ENCODE measurements around the gene TMEM151A.
A peak's percentile ranks its signal among the peaks of the same experiment; 100 is the strongest.
"Not testable (repeated sequence)": the region's sequence is repeated elsewhere in the genome, so short reads cannot be mapped to it uniquely, and the experiment has no call there.

The TMEM151A gene

GRCh38 chr11:66320289-66320688 lies 28.6 kb downstream of the TMEM151A start:
- not testable (repeated sequence) for DNase-seq (ENCODE audit: extremely low read depth in 1 of 2, low read depth in 1 of 2)

GRCh38 chr11:66320748-66321147 lies 29.1 kb downstream of the TMEM151A start:
- not testable (repeated sequence) for DNase-seq (ENCODE audit: extremely low read depth in 1 of 2, low read depth in 1 of 2)

GRCh38 chr11:66321606-66322005 lies 29.9 kb downstream of the TMEM151A start:
- no peak for DNase-seq (ENCODE audit: extremely low read depth in 1 of 2, low read depth in 1 of 2)

GRCh38 chr11:66322732-66323427 lies 31.2 kb downstream of the TMEM151A start:
- DNase-seq (ENCODE audit: extremely low read depth in 1 of 2, low read depth in 1 of 2): no peak

- no peak for DNase-seq (ENCODE audit: extremely low read depth in 1 of 2, low read depth in 1 of 2)
Observed at GRCh38 chr11:66323684-66324083, 32.0 kb downstream of the TMEM151A start.

- no peak for DNase-seq (ENCODE audit: extremely low read depth in 1 of 2, low read depth in 1 of 2)
Observed at GRCh38 chr11:66324664-66325063, 33.0 kb downstream of the TMEM151A start.

DNA sequence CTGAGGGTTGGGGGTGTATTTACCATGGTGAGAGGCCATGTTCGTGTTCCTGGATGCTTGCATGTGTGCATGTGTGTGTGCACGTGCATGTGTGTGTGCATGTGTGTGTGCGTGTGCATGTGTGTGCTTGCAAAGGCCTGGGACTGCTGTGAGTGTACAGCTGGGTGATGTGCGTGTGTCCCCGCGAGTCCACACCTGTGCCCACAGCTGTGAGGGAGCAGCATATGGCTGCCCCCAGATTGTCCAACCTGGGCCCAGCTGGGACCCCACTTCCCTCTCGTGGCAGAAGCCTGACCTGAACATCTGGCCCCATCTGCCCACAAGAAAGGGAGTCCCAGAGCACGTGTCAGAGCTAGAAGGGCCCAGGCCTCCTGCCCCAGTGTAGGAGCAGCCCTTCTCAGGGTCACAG lies 33.6 kb downstream of the TMEM151A start:
- DNase-seq (ENCODE audit: extremely low read depth in 1 of 2, low read depth in 1 of 2): no peak

DNA sequence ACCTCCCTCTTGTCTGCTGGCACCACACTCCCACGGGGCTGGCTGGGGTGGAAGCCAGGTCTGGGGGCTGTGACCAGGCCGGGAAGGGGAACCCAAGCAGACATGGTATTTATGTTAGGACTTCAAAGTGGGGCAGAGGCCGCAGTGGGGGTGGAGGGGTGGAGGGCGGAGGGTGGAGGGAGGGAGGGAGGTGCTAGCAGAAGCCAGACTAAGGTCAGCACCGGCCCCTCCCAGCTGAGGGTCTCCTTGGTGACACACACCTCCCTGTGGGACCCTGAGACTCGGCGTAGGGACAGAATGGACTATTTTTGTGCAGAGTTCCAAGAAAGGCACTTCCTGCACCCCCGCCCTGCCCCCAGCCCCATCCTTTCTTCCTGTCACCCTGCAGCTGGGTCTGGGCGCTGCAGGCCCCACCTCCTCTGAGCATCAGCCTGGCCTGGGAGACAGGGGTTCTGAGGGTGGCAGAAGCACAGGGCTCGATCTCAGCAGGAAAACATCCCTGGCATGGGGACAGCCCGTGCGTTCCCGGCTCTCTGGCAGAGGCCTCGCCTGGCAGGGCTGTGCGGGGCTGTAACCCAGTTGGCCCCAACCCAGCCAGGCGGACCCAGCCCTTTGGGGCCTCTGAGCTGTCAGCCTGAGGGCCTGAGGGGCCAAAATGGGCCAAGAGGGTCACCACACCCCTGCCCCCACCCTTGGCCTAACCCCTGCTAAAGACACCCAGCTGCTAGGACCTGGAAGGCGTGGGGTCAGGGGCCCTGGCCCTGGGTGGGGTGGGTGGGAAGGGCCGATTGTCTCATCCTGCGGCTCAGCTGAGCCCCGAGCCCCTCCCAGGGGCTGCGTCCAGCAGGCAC lies 34.8 kb downstream of the TMEM151A start:
- DNase-seq (ENCODE audit: extremely low read depth in 1 of 2, low read depth in 1 of 2): no peak

GRCh38 chr11:66327171-66328030 lies 35.7 kb downstream of the TMEM151A start:
- DNase-seq (ENCODE audit: extremely low read depth in 1 of 2, low read depth in 1 of 2): no peak

DNA sequence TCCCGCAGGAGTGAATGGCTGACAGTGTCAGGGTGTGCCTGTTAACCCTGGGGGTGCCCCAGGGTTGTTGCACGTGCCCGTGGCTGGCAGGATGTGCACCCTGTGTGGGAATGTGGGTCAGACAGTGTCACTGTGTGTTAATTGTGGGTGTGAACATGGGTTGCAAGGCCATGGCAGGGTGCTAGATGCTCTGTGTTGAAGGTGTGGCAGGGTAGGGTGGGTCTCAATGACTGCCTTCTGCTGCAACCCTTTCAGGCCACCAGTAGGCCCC lies 36.3 kb downstream of the TMEM151A start:
- no peak for DNase-seq (ENCODE audit: extremely low read depth in 1 of 2, low read depth in 1 of 2)

GRCh38 chr11:66328302-66329144 lies 36.8 kb downstream of the TMEM151A start:
- peak; percentile 64 to 70 for DNase-seq (ENCODE audit: extremely low read depth in 1 of 2, low read depth in 1 of 2)

DNA sequence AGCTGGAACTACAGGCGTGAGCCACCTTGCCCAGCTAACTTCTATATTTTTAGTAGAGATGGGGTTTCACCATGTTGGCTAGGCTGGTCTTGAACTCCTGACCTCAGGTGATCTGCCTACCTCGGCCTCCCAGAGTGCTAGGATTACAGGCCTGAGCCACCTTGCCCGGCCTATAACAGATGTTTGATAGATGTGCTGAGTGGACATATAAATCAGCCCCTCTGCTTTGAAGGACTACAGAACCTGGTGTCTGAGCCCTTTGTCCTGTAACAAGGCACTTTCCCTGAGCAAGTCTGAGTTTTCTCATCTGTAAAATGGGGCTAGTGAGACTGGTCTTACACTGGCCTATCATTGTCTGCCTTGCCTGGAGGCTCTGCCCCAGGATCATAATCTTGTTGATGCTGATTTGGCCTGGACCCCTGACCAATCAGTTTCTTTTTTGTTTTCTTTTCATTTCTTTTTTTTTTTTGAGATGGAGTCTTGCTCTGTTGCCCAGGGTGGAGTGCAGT lies 37.5 kb downstream of the TMEM151A start:
- no peak for DNase-seq (ENCODE audit: extremely low read depth in 1 of 2, low read depth in 1 of 2)

DNA sequence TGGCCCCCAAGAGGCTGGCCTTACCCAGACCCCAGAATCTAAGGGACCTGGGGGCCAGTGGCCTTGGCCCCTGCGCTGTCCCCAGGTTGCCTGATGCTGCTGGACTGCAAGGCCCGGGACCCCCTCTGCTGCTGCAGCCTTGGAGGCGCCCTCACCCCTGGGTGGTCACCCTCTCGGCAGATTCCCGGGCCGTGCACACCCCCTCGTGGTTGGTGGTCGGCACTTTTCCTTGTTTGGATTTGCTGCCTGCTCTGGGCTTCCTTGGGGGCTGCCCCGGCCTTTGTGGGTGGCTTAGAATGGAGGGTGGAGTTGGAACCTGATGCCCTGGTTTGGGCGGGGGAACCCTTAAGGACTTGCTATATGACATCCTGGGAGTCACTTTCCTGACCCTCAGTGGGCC lies 39.2 kb downstream of the TMEM151A start:
- DNase-seq (ENCODE audit: extremely low read depth in 1 of 2, low read depth in 1 of 2): no peak

GRCh38 chr11:66331542-66332370 lies 40.1 kb downstream of the TMEM151A start:
- DNase-seq (ENCODE audit: extremely low read depth in 1 of 2, low read depth in 1 of 2): no peak

DNA sequence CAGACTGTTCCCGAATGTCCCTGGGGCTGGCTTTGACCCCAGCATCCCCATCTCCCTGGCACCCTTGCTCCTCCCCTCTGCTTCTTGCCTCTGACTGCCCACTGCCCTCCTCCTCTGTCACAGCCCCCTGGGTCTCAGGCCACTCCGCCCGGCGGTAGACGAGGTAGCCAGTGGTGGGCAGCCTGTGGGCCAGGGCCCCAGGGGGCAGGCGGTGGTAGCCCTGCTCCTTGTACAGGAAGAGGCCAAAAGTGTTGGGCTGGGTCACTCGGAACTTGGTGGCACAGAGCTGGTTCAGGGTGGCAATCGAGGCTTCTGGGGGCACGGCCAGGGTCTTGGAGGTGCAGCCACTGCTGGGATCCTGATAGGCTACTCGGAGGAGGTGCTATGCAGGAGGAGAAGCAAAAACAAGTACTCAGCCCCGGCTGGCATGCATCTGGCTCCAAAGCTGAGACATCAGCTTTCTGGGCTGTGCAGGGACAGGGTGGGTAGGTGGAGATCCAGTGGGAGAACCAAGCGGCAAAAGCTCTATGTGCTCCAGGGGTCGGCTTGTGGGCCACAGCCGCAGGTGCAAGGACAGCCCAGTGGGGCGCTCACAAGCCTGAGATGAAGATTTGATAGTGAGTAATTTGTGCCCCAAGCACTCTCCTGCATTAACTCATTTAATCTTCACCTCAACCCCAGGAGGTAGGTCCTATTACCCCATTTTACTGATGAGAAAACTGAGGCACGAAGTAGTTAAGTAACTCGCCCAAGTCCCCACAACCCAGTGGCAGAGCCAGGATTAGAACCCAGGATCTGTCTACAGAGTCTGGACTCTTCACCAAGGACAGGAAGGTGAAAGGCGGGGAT lies 40.9 kb downstream of the TMEM151A start:
- DNase-seq (ENCODE audit: extremely low read depth in 1 of 2, low read depth in 1 of 2): no peak

GRCh38 chr11:66333220-66333877 lies 41.7 kb downstream of the TMEM151A start:
- DNase-seq (ENCODE audit: extremely low read depth in 1 of 2, low read depth in 1 of 2): no peak

DNA sequence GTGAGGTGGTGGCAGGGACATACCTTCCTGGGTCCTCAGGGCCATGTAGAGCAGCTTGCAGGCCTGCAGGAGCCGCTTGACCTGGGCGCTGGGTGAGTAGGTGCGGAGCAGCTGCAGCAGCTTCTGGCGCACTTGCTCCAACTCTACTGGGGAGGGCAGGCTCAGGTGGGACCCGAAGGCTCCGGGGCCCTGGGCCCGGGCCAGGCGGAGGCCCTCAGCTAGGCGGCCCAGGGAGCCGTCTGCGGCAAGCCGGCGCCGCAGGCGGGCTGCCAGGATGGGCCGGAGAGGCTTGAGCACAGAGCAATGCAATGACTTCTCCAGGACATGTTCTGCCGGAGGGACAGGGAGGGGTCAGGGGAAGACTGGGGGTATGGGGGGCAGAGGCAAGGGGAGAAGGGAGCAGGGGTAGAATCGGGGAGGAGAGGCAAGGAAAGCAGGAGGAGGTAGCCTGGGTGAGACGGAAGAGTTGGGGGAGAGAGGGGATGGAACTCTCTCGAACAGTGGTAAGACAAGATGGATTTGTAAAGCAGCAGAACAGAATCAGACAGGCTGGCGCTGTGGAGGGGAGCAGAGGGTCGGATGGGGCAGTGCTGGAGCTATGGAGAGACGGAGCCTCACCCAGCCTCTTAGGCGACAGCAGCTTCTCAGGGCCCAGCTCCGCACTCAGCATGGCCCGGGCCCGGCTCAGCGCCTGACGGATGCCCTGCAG lies 42.4 kb downstream of the TMEM151A start:
- DNase-seq (ENCODE audit: extremely low read depth in 1 of 2, low read depth in 1 of 2): no peak

Data from stimulated activated CD8-positive, alpha-beta memory T cell treated with anti-CD3 and anti-CD28 coated beads, Interleukin-7, amount 100 ng/mL, for 48 hours (primary cell).